Activated CD4-positive, alpha-beta T cell treated with anti-CD3 and anti-CD28 coated beads for 36 hours (primary cell): Measurements from ENCODE around the gene PIGQ. TPM values are rescaled to one million over a fixed set of nuclear protein-coding genes. Genes with fewer than 3 reads are reported as not detected.
A peak's percentile ranks its signal among the peaks of the same experiment; 100 is the strongest.

ENCODE experiments used
- ATAC-seq: fragments of 200-7000 bp; cut with Tn5 transposase; one replicate; pipeline ENCODE4 v1.10.0; 2021; ENCODE audit warnings: mild to moderate bottlenecking, moderate library complexity
- CTCF ChIA-PET: fragments of 350-600 bp; sonication (Branson Sonifier 250); formaldehyde crosslinking; loops from one replicate; lab custom pipeline; 2021; ENCODE audit warnings: antibody characterized with exemption; lab: Charles Lee
- POLR2A ChIA-PET: fragments of 350-600 bp; sonication (Branson Sonifier 250); formaldehyde crosslinking; loops from one replicate; lab custom pipeline; 2021; ENCODE audit warnings: antibody characterized with exemption, inconsistent platforms; lab: Charles Lee
- DNase-seq: peaks from one replicate; pipeline ENCODE4 v3.0.0-alpha.2; 2020
- H3K27ac Mint-ChIP-seq: one replicate; pipeline ENCODE4 v1.8.0; 2021; ENCODE audit warnings: mixed read lengths
- H3K27me3 Mint-ChIP-seq: one replicate; pipeline ENCODE4 v1.8.0; 2021; ENCODE audit warnings: mixed read lengths
- H3K36me3 Mint-ChIP-seq: one replicate; pipeline ENCODE4 v1.8.0; 2021; ENCODE audit warnings: low read depth, mixed read lengths
- H3K4me1 Mint-ChIP-seq: one replicate; pipeline ENCODE4 v1.8.0; 2021; ENCODE audit warnings: mixed read lengths
- H3K4me3 Mint-ChIP-seq: one replicate; pipeline ENCODE4 v1.8.0; 2021; ENCODE audit warnings: mild to moderate bottlenecking, moderate library complexity, mixed read lengths
- H3K9me3 Mint-ChIP-seq: one replicate; pipeline ENCODE4 v1.8.0; 2021; ENCODE audit warnings: low read depth, mixed read lengths
- intact Hi-C, 2 experiments: fragments of 100-400 bp; cut with DNase I in 1 of 2; cut with micrococcal nuclease in 1 of 2; formaldehyde crosslinking; loops; one replicate each; pipeline versions ENCODE4 v1.14.2 to v1.15.1; 2022 to 2024; cut with DNase I, micrococcal nuclease
- total RNA-seq, 2 experiments: library from RNA; stranded (reverse); gene quantifications; one replicate each; pipeline ENCODE4 v1.2.3, GENCODE V29; 2021

PIGQ gene
- total RNA-seq, 2 experiments from 2014 or later, result 24.2 to 24.7 TPM

GRCh38 chr16:609316-609715 lies 39.5 kb downstream of the PIGQ start:
- peaks cover 17% of the 10 kb centered on the region for H3K4me1 Mint-ChIP-seq
- H3K36me3 Mint-ChIP-seq, result peaks cover 3% of the 10 kb centered on the region
- no peak for ATAC-seq
- H3K27ac Mint-ChIP-seq, result no peak overlapping the region
- no peak overlapping the region for H3K4me3 Mint-ChIP-seq
- no peak for DNase-seq
- POLR2A ChIA-PET, result no interaction called here
- H3K9me3 Mint-ChIP-seq, result no peaks in the 10 kb centered on the region
- CTCF ChIA-PET, result interaction anchor here (0.7 to 1.4 kb wide), 5 partner anchors 11 to 39 kb away, joined by 3 to 6 read pairs (median 4); no protein-coding TSS in a partner anchor
- intact Hi-C loops, result loop anchor here in 1 of 2 experiments (5.0 kb wide), 1 partner anchor 217 kb away; no protein-coding TSS in a partner anchor
- H3K27me3 Mint-ChIP-seq, result no peaks in the 10 kb centered on the region

- POLR2A ChIA-PET, result no interaction called here
- peaks cover 17% of the 10 kb centered on the region for H3K4me1 Mint-ChIP-seq
- intact Hi-C loops, result loop anchor here (2.0 to 5.0 kb wide), 2 partner anchors 31 to 218 kb away; no protein-coding TSS in a partner anchor
These were observed 40.2 kb downstream of the PIGQ start for GRCh38 chr16:609984-610383.

GRCh38 chr16:610513-611381 lies 41.0 kb downstream of the PIGQ start:
- peak; percentile 57 for ATAC-seq
- intact Hi-C loops, result loop anchor here (1.0 to 2.0 kb wide), 2 partner anchors 31 to 32 kb away; no protein-coding TSS in a partner anchor
- peak overlapping the region; percentile 32 for H3K27ac Mint-ChIP-seq
- H3K4me1 Mint-ChIP-seq, result peaks cover 17% of the 10 kb centered on the region
- no peaks in the 10 kb centered on the region for H3K9me3 Mint-ChIP-seq
- H3K36me3 Mint-ChIP-seq, result no peaks in the 10 kb centered on the region
- POLR2A ChIA-PET, result no interaction called here
- CTCF ChIA-PET, result interaction anchor here (1.0 kb wide), 1 partner anchor 10 kb away, joined by 3 read pairs; no protein-coding TSS in a partner anchor
- DNase-seq, result peak; percentile 82
- H3K4me3 Mint-ChIP-seq, result no peak overlapping the region
- no peaks in the 10 kb centered on the region for H3K27me3 Mint-ChIP-seq

More at GRCh38 chr16:609984-610383, 40.2 kb downstream of the PIGQ start:
- Mint-ChIP-seq H3K27me3 (no peaks in the 10 kb centered on the region), H3K27ac (no peak overlapping the region), H3K4me3 (no peak overlapping the region), H3K36me3 (peaks cover 3% of the 10 kb centered on the region), H3K9me3 (no peaks in the 10 kb centered on the region)
- DNase-seq, result no peak
- CTCF ChIA-PET, result interaction anchor here (0.8 to 1.3 kb wide), 4 partner anchors 9 to 21 kb away, joined by 3 to 6 read pairs (median 5); no protein-coding TSS in a partner anchor
- ATAC-seq, result no peak

GRCh38 chr16:615122-615521 lies 45.4 kb downstream of the PIGQ start:
- ChIA-PET CTCF (no interaction called here), POLR2A (no interaction called here)
- no peak for DNase-seq
- Mint-ChIP-seq H3K36me3 (no peaks in the 10 kb centered on the region), H3K4me3 (no peak overlapping the region), H3K27me3 (no peaks in the 10 kb centered on the region), H3K9me3 (no peaks in the 10 kb centered on the region), H3K27ac (no peak overlapping the region), H3K4me1 (peaks cover 5% of the 10 kb centered on the region)
- intact Hi-C loops, result no loop called here
- no peak for ATAC-seq

GRCh38 chr16:616733-617586 lies 47.2 kb downstream of the PIGQ start:
- ATAC-seq, result no peak

GRCh38 chr16:617855-618254 lies 48.1 kb downstream of the PIGQ start:
- DNase-seq (no peak), ATAC-seq (no peak)
- Mint-ChIP-seq H3K27me3 (no peaks in the 10 kb centered on the region), H3K27ac (no peak overlapping the region), H3K4me1 (no peaks in the 10 kb centered on the region), H3K9me3 (no peaks in the 10 kb centered on the region), H3K4me3 (no peak overlapping the region), H3K36me3 (no peaks in the 10 kb centered on the region)
- CTCF ChIA-PET, result no interaction called here
- intact Hi-C loops, result no loop called here
- POLR2A ChIA-PET, result no interaction called here

More at GRCh38 chr16:616733-617586, 47.2 kb downstream of the PIGQ start:
- Mint-ChIP-seq H3K27me3 (no peaks in the 10 kb centered on the region), H3K27ac (no peak overlapping the region), H3K4me3 (no peak overlapping the region), H3K36me3 (no peaks in the 10 kb centered on the region), H3K9me3 (no peaks in the 10 kb centered on the region), H3K4me1 (no peaks in the 10 kb centered on the region)
- ChIA-PET CTCF (no interaction called here), POLR2A (no interaction called here)
- no peak for DNase-seq
- intact Hi-C loops, result no loop called here

- ATAC-seq, result no peak
- ChIA-PET CTCF (interaction anchor here (1.3 kb wide), 1 partner anchor 10 kb away, joined by 6 read pairs; no protein-coding TSS in a partner anchor), POLR2A (no interaction called here)
- DNase-seq, result no peak
- H3K27me3 Mint-ChIP-seq, result no peaks in the 10 kb centered on the region
- H3K4me3 Mint-ChIP-seq, result no peak overlapping the region
- H3K9me3 Mint-ChIP-seq, result no peaks in the 10 kb centered on the region
- H3K4me1 Mint-ChIP-seq, result no peaks in the 10 kb centered on the region
- H3K36me3 Mint-ChIP-seq, result no peaks in the 10 kb centered on the region
- no peak overlapping the region for H3K27ac Mint-ChIP-seq
- intact Hi-C loops, result no loop called here
These were observed 49.8 kb downstream of the PIGQ start for GRCh38 chr16:619476-620100.

GRCh38 chr16:620700-621525 lies 51.1 kb downstream of the PIGQ start:
- ChIA-PET POLR2A (no interaction called here), CTCF (interaction anchor here (1.3 kb wide), 1 partner anchor 11 kb away, joined by 6 read pairs; no protein-coding TSS in a partner anchor)
- no peaks in the 10 kb centered on the region for H3K36me3 Mint-ChIP-seq
- DNase-seq (no peak), ATAC-seq (no peak)
- H3K4me1 Mint-ChIP-seq, result no peaks in the 10 kb centered on the region
- intact Hi-C loops, result no loop called here
- no peaks in the 10 kb centered on the region for H3K9me3 Mint-ChIP-seq
- H3K27ac Mint-ChIP-seq, result no peak overlapping the region
- H3K27me3 Mint-ChIP-seq, result no peaks in the 10 kb centered on the region
- H3K4me3 Mint-ChIP-seq, result no peak overlapping the region

- H3K4me1 Mint-ChIP-seq, result no peaks in the 10 kb centered on the region
- no peaks in the 10 kb centered on the region for H3K36me3 Mint-ChIP-seq
- DNase-seq, result no peak
- no peaks in the 10 kb centered on the region for H3K27me3 Mint-ChIP-seq
- no peak overlapping the region for H3K4me3 Mint-ChIP-seq
- ChIA-PET CTCF (interaction anchor here (0.7 kb wide), 2 partner anchors 15 to 60 kb away, joined by 3 to 4 read pairs; partner anchors contain the start of gene METTL26), POLR2A (no interaction called here)
- no peaks in the 10 kb centered on the region for H3K9me3 Mint-ChIP-seq
- intact Hi-C loops, result no loop called here
- no peak overlapping the region for H3K27ac Mint-ChIP-seq
- ATAC-seq, result no peak
These were observed 51.8 kb downstream of the PIGQ start for GRCh38 chr16:621526-622105.

GRCh38 chr16:622920-623280 lies 53.1 kb downstream of the PIGQ start:
- H3K27me3 Mint-ChIP-seq, result no peaks in the 10 kb centered on the region
- H3K27ac Mint-ChIP-seq, result no peak overlapping the region
- DNase-seq, result no peak
- ChIA-PET CTCF (no interaction called here), POLR2A (no interaction called here)
- no peak for ATAC-seq
- H3K4me3 Mint-ChIP-seq, result no peak overlapping the region
- H3K36me3 Mint-ChIP-seq, result no peaks in the 10 kb centered on the region
- intact Hi-C loops, result no loop called here
- H3K9me3 Mint-ChIP-seq, result no peaks in the 10 kb centered on the region
- H3K4me1 Mint-ChIP-seq, result no peaks in the 10 kb centered on the region
